ENCODE measurements around the gene MMP21.

- TF ChIP-seq EZH2 (IDR thresholded peaks at IDR 0.05; ENCODE audit: low read length, missing control alignments): no peak
- TF ChIP-seq, protein P1, sequence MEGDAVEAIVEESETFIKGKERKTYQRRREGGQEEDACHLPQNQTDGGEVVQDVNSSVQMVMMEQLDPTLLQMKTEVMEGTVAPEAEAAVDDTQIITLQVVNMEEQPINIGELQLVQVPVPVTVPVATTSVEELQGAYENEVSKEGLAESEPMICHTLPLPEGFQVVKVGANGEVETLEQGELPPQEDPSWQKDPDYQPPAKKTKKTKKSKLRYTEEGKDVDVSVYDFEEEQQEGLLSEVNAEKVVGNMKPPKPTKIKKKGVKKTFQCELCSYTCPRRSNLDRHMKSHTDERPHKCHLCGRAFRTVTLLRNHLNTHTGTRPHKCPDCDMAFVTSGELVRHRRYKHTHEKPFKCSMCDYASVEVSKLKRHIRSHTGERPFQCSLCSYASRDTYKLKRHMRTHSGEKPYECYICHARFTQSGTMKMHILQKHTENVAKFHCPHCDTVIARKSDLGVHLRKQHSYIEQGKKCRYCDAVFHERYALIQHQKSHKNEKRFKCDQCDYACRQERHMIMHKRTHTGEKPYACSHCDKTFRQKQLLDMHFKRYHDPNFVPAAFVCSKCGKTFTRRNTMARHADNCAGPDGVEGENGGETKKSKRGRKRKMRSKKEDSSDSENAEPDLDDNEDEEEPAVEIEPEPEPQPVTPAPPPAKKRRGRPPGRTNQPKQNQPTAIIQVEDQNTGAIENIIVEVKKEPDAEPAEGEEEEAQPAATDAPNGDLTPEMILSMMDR (conservative IDR thresholded peaks at IDR 0.05 in 1 of 2, IDR thresholded peaks at IDR 0.05 in 1 of 2; ENCODE audit: low read depth in 1 of 2, low read length in 2 of 2): no peak
Observed at GRCh38 chr10:125765835-125766234, 9.8 kb downstream of the MMP21 start.
